Measurements from ENCODE around the gene CIITA.
"Not testable (repeated sequence)": the region's sequence is repeated elsewhere in the genome, so short reads cannot be mapped to it uniquely, and the experiment has no call there.

Gene CIITA

GRCh38 chr16:10876799-10877341 is at the start of gene CIITA:
CIITA (plus strand) TSS chr16:10877202; CDS start chr16:10877331, 129 bp downstream.
- no peak within 1 kb of the TSS for H3K27ac ChIP-seq
- TF ChIP-seq CTCF (conservative IDR thresholded peaks at IDR 0.05), result no peak
- TF ChIP-seq ZFX (IDR thresholded peaks at IDR 0.05), result no peak

- H3K27ac ChIP-seq, result no peak overlapping the region
- no peak for TF ChIP-seq CTCF (conservative IDR thresholded peaks at IDR 0.05)
- no peak for TF ChIP-seq ZFX (IDR thresholded peaks at IDR 0.05)
These were observed 49.2 kb upstream of the CIITA start for GRCh38 chr16:10827691-10828341.

- TF ChIP-seq CTCF (conservative IDR thresholded peaks at IDR 0.05) (no peak), ZFX (IDR thresholded peaks at IDR 0.05) (no peak)
- H3K27ac ChIP-seq, result no peak overlapping the region; the same call in 1 of the 2 replicates
These were observed 48.1 kb upstream of the CIITA start for GRCh38 chr16:10828851-10829366.

- H3K27ac ChIP-seq, result not testable (repeated sequence)
These were observed 47.5 kb upstream of the CIITA start for GRCh38 chr16:10829390-10830098.

GRCh38 chr16:10830240-10830639 is 46.8 kb upstream of the CIITA start:
- not testable (repeated sequence) for H3K27ac ChIP-seq

- TF ChIP-seq CTCF (conservative IDR thresholded peaks at IDR 0.05) (no peak), ZFX (IDR thresholded peaks at IDR 0.05) (no peak)
- H3K27ac ChIP-seq, result no peak overlapping the region
These were observed 44.8 kb upstream of the CIITA start for GRCh38 chr16:10831894-10832886.

GRCh38 chr16:10833271-10833670 is 43.7 kb upstream of the CIITA start:
- TF ChIP-seq ZFX (IDR thresholded peaks at IDR 0.05) (no peak), CTCF (conservative IDR thresholded peaks at IDR 0.05) (no peak)
- H3K27ac ChIP-seq, result no peak overlapping the region

All from C4-2B (cell line).